SK-N-MC (cell line): ENCODE results near the gene AKNA.
"Not testable (repeated sequence)": the region's sequence is repeated elsewhere in the genome, so short reads cannot be mapped to it uniquely, and the experiment has no call there.

ENCODE experiments used
- DNase-seq: peaks from one replicate; pipeline ENCODE4 v3.0.0-alpha.2; 2011; ENCODE audit warnings: low read depth, low spot score
- H3K27ac ChIP-seq: fragments of 200-600 bp; sonication (generic); 2 replicates; pipeline ENCODE4 v1.5.1; 2016; ENCODE audit warnings: mixed run types
- H3K36me3 ChIP-seq: fragments of 200-600 bp; sonication (generic); 2 replicates; pipeline ENCODE4 v1.6.1; 2017; ENCODE audit warnings: antibody characterized with exemption, low read length, mixed read lengths; ENCODE audit not compliant: insufficient read depth
- H3K4me3 ChIP-seq: fragments of 200-600 bp; sonication (generic); 2 replicates; pipeline ENCODE4 v1.5.1; 2016
- H3K9ac ChIP-seq: fragments of 200-600 bp; sonication (generic); 2 replicates; pipeline ENCODE4 v1.8.0; 2017; ENCODE audit warnings: mixed run types, mixed read lengths; ENCODE audit not compliant: insufficient read length
- H3K9me3 ChIP-seq: fragments of 200-600 bp; sonication (generic); 2 replicates; pipeline ENCODE4 v1.6.1; 2017; ENCODE audit warnings: low read depth, mild to moderate bottlenecking, antibody characterized with exemption, low read length, moderate library complexity, mixed read lengths
- EZH2 ChIP-seq: fragments of 200-600 bp; sonication (generic); IDR thresholded peaks from one replicate; pipeline ENCODE4 v1.6.1; 2017; ENCODE audit warnings: antibody characterized with exemption
- FOXP2 ChIP-seq: optimal IDR thresholded peaks from 2 replicates; pipeline ENCODE3; 2011; ENCODE audit warnings: mild to moderate bottlenecking, moderate library complexity; ENCODE audit not compliant: insufficient read depth; ENCODE audit errors: extremely low read length, control extremely low read depth
- POLR2AphosphoS5 ChIP-seq: IDR thresholded peaks from 2 replicates; pipeline ENCODE4 v1.6.1; 2012; ENCODE audit warnings: mild to moderate bottlenecking, low read depth, low read length, borderline replicate concordance

The AKNA gene

DNA sequence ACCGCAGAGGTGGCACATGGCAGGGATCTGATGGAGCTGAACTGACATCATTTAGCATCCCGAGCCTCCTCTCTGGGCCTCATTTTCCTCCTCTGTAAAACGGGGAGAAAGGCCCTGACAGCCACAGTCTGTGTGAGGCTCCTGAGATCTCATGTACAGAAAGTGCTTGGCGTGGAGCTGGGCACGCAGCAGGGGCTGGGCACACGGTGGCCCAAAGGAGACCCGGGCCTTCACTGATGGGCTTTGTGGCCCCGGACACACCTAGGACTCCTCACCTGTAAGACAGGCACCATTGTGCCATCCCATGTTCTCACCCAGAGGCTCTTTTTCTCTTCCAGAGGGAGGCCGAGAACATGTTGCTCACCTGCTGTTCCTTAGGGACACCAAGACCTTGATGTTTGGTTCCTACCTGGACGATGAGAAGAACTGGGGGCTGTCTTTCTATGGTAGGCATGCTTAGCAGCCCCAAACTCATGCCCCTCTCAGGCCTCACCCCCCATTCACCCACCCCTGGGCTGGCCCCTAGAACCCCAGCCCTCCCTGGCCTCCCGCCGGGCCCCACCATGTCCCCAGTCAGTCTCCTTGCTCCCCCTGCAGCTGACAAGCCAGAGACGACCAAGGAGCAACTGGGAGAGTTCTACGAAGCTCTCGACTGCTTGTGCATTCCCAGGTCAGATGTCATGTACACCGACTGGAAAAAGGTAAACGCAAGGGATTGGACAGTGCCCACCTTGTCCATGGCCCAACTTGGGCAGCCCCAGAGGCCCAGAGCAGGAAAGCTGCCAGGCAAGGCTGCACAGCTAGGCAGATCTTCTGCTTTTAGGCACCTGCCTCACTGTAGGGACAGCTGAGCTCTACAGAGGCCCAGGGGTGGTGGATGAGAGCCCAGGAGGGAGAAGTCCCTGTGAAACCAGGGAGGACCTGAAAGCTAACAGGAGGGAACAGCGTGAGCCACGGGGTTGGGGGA lies 56.3 kb downstream of the AKNA start:
- H3K4me3 ChIP-seq, H3K9ac ChIP-seq, DNase-seq, H3K36me3 ChIP-seq, H3K9me3 ChIP-seq, H3K27ac ChIP-seq: not testable (repeated sequence)

DNA sequence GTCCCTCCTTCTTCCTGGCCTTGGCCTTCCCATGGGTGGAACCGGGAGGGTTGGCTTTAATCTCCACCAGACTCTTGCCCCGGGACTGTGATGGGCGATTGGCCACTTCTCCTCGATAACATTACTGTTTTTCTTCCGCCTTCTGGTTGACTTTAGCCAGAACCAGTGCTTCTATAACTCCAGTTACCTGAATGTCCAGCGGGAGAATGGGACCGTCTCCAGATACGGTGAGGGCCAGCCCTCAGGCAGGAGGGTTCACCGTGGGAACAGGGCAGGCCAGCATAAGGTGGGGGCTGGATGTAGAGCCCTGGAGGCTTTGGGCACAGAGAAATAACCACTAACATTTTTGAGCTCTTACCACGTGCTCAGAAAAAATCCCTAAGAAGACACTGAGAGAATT lies 57.1 kb downstream of the AKNA start:
- no peak for DNase-seq
- TF ChIP-seq FOXP2: no peak
- TF ChIP-seq EZH2: no peak
- TF ChIP-seq POLR2AphosphoS5: no peak
- Histone ChIP-seq H3K9ac (no peak overlapping the region), H3K9me3 (no peaks in the 10 kb centered on the region), H3K27ac (no peak overlapping the region), H3K4me3 (no peak overlapping the region), H3K36me3 (no peaks in the 10 kb centered on the region)

DNA sequence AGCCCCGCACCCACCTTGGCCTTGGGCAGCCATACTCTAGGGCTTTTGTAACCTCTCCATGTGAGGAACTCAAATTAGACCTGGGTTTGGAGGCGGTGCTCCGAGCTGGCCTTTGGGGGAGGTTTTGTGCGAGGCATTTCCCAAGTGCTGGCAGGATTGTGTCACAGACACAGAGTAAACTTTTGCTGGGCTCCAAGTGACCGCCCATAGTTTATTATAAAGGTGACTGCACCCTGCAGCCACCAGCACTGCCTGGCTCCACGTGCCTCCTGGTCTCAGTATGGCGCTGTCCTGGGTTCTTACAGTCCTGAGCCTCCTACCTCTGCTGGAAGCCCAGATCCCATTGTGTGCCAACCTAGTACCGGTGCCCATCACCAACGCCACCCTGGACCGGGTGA lies 58.2 kb downstream of the AKNA start, which contains the start of gene ORM2:
Gene ORM2, plus strand, starts transcription at position 245 of the 398 bp plus-strand sequence. Its CDS starts 36 bp downstream, at position 281.
- H3K36me3 ChIP-seq, H3K9ac ChIP-seq, H3K27ac ChIP-seq, H3K9me3 ChIP-seq, DNase-seq, H3K4me3 ChIP-seq: not testable (repeated sequence)

DNA sequence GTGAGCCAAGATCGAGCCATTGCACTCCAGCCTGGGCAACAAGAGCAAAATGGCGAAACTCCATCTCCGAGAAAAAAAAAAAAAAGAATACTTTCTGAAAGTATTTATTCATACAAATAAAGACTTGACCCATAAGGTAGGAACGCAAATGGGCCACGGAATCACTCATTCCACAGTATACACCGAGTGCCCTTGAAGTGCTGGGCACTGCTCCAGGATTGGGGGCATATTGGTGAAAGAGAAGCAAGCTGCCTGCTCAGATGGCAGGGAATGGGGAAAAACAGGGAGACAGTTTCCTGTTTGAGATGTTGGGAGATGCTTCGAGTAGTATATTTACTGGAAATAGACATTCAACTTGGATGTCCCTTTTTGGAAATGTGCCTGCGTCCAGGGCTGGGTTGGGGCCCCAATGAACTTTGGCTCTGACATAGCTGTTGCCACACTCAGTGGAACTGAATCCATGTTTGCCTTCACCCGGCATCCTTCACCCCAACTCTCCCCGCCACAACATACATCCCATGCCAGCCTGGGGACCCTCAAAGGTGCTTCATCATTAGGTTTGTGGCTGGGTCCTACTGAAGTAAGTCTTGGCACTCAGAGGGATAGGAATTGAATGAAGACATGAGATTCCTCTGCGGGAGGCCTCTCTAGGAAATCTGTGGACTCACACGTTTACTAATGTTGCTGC lies 58.7 kb downstream of the AKNA start:
- H3K9ac ChIP-seq, H3K4me3 ChIP-seq: not testable (repeated sequence)

DNA sequence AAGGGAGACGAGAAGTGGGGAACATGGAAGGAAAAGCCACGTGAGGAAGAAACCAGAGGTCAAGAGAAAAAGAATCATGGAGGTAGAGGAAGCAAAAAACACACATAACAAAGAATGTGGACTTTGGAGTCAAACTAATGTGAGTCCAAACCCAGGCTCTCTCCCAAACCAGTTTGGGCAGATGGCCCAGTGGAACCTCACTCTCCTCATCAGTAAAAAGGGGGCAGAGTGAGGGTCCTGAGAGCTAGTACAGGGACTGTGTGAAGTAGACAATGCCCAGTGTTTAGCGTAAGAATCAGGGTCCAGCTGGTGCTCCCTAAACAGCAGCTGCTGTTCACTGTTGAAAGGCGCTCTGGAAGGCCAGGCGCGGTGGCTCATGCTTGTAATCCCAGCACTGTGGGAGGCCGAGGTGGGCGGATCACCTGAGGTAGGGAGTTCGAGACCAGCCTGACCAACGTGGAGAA lies 59.4 kb downstream of the AKNA start:
- not testable (repeated sequence) for DNase-seq, H3K4me3 ChIP-seq, H3K9ac ChIP-seq, H3K27ac ChIP-seq, H3K9me3 ChIP-seq, H3K36me3 ChIP-seq

More for the DNA sequence above, 58.7 kb downstream of the AKNA start:
- not testable (repeated sequence) for H3K36me3 ChIP-seq, H3K9me3 ChIP-seq, H3K27ac ChIP-seq, DNase-seq

DNA sequence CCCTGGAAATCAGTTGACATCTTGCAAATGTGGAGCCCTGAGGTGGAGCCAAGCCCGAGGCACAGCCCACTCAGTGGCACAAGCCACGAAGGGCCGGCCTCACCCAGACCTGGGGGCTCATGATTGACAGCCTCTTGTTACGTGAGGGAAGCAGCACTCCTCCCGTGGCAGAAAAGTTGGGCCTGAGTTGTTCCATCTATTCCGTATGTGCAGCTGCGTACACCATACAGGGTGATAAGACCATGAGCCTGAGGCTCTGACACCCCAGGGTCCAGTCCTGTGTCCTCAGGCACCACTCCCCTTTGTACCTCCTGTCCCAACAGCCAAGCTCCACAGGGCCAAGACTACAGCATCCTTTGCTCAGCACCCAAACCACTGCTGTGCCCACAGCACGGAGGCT lies 60.0 kb downstream of the AKNA start:
- DNase-seq: no peak
- TF ChIP-seq POLR2AphosphoS5 (no peak), FOXP2 (no peak), EZH2 (no peak)
- Histone ChIP-seq H3K9ac (no peak overlapping the region), H3K36me3 (no peaks in the 10 kb centered on the region), H3K4me3 (no peak overlapping the region), H3K27ac (no peak overlapping the region), H3K9me3 (no peaks in the 10 kb centered on the region)

DNA sequence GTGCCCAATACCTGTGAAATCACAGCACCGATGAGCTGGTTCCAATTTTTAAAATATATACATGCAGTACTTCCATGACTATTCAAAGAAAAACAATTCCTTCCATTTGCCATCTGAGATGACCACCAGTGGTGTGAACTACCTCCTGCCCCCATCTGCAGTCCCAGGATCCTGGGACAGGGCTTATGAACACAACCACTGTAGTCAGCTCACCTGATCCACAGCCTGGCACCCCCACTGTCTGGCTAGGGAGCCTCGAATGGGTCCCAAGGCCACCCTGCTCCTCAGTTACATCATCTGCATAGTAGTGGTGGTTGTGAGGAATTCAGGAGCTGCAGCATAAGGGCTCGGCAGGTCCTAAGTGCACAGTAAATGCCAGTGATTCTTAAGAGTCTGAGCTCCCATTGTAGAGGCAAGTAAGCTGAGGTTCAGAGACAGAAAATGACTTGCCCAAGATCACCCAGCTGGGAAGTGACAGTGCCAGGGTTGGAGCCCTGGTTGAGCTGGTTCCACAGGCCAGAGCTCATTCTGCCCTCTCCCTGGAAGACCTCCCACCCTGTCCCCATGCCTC lies 62.0 kb downstream of the AKNA start:
- H3K9me3 ChIP-seq, H3K9ac ChIP-seq, H3K36me3 ChIP-seq, H3K27ac ChIP-seq, DNase-seq, H3K4me3 ChIP-seq: not testable (repeated sequence)

DNA sequence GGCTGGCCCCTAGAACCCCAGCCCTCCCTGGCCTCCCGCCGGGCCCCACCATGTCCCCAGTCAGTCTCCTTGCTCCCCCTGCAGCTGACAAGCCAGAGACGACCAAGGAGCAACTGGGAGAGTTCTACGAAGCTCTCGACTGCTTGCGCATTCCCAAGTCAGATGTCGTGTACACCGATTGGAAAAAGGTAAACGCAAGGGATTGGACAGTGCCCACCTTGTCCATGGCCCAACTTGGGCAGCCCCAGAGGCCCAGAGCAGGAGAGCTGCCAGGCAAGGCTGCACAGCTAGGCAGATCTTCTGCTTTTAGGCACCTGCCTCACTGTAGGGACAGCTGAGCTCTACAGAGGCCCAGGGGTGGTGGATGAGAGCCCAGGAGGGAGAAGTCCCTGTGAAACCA lies 62.8 kb downstream of the AKNA start:
- not testable (repeated sequence) for H3K27ac ChIP-seq, H3K4me3 ChIP-seq, H3K9me3 ChIP-seq, H3K9ac ChIP-seq, H3K36me3 ChIP-seq, DNase-seq

DNA sequence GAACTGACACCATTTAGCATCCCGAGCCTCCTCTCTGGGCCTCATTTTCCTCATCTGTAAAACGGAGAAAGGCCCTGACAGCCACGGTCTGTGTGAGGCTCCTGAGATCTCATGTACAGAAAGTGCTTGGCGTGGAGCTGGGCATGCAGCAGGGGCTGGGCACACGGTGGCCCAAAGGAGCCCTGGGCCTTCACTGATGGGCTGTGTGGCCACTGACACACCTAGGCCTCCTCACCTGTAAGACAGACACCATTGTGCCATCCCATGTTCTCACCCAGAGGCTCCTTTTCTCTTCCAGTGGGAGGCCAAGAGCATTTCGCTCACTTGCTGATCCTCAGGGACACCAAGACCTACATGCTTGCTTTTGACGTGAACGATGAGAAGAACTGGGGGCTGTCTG lies 63.3 kb downstream of the AKNA start:
- Histone ChIP-seq H3K27ac (no peak overlapping the region), H3K9me3 (no peaks in the 10 kb centered on the region), H3K36me3 (no peaks in the 10 kb centered on the region), H3K4me3 (no peak overlapping the region), H3K9ac (no peak overlapping the region)
- TF ChIP-seq POLR2AphosphoS5 (no peak), FOXP2 (no peak), EZH2 (no peak)
- no peak for DNase-seq

DNA sequence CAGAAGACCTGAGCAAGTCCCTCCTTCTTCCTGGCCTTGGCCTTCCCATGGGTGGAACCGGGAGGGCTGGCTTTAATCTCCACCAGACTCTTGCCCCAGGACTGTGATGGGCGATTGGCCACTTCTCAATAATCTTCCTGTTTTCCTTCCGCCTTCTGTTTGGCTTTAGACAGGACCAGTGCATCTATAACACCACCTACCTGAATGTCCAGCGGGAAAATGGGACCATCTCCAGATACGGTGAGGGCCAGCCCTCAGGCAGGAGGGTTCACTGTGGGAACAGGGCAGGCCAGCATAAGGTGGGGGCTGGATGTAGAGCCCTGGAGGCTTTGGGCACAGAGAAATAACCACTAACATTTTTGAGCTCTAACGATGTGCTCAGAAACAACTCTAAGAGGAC lies 63.9 kb downstream of the AKNA start:
- not testable (repeated sequence) for DNase-seq, H3K9me3 ChIP-seq, H3K36me3 ChIP-seq, H3K4me3 ChIP-seq, H3K27ac ChIP-seq, H3K9ac ChIP-seq

DNA sequence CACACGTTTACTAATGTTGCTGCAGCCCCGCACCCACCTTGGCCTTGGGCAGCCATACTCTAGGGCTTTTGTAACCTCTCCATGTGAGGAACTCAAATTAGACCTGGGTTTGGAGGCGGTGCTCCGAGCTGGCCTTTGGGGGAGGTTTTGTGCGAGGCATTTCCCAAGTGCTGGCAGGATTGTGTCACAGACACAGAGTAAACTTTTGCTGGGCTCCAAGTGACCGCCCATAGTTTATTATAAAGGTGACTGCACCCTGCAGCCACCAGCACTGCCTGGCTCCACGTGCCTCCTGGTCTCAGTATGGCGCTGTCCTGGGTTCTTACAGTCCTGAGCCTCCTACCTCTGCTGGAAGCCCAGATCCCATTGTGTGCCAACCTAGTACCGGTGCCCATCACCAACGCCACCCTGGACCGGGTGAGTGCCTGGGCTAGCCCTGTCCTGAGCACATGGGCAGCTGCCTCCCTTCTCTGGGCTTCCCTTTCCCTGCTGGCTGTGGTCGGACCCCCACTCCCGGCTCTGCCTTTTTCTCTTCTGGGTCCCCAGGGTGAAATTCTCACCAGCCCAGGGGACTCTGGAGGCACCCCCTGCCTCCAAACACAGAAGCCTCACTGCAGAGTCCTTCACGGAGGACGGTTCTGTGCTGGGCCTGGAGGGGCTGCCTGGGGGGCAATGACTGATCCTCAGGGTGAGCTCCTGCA lies 64.8 kb downstream of the AKNA start, which contains the start of gene ORM1:
Gene ORM1, plus strand, starts transcription at position 268 of the 701 bp plus-strand sequence. Its CDS starts 36 bp downstream, at position 304.
- not testable (repeated sequence) for H3K4me3 ChIP-seq, H3K9ac ChIP-seq, H3K27ac ChIP-seq, H3K9me3 ChIP-seq, DNase-seq, H3K36me3 ChIP-seq

DNA sequence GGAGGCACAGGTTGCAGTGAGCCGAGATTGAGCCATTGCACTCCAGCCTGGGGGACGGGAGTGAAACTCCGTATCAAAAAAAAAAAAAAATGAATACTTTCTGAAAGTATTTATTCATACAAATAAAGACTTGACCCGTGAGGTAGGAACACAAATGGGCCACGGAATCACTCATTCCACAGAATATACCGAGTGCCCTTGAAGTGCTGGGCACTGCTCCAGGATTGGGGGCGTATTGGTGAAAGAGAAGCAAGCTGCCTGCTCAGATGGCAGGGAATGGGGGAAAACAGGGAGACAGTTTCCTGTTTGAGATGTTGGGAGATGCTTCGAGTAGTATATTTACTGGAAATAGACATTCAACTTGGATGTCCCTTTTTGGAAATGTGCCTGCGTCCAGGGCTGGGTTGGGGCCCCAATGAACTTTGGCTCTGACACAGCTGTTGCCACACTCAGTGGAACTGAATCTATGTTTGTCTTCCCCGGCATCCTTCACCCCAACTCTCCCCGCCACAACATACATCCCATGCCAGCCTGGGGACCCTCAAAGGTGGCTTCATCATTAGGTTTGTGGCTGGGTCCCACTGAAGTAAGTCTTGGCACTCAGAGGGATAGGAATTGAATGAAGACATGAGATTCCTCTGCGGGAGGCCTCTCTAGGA lies 65.5 kb downstream of the AKNA start:
- not testable (repeated sequence) for H3K27ac ChIP-seq, DNase-seq, H3K9ac ChIP-seq, H3K9me3 ChIP-seq, H3K36me3 ChIP-seq, H3K4me3 ChIP-seq
